HCT116 (cell line): ENCODE measurements around the gene PEDS1.

ENCODE experiments used
- CEBPB ChIP-seq: IDR thresholded peaks from 2 replicates; pipeline ENCODE4 v1.6.1; 2012; ENCODE audit warnings: low read depth
- EZH2 ChIP-seq: fragments of 200-600 bp; sonication (generic); IDR thresholded peaks from 2 replicates; pipeline ENCODE4 v1.6.1; 2017; ENCODE audit warnings: antibody characterized with exemption, mixed run types
- TF ChIP-seq, protein P1 (sequence below), 3 experiments: fragments of 200-600 bp in 1 of 3; sonication (generic) in 1 of 3; IDR thresholded peaks in 2 of 3; conservative IDR thresholded peaks in 1 of 3; 2 replicates each; pipeline ENCODE4 v1.5.1; 2012 to 2017; ENCODE audit warnings: low read depth in 2 of 3, low read length in 2 of 3, antibody characterized with exemption in 1 of 3, borderline replicate concordance in 1 of 3, control low read depth in 1 of 3, mild to moderate bottlenecking in 1 of 3, mixed read lengths in 1 of 3, mixed run types in 1 of 3, moderate library complexity in 1 of 3; ENCODE audit not compliant: insufficient read depth in 1 of 3

DNA sequence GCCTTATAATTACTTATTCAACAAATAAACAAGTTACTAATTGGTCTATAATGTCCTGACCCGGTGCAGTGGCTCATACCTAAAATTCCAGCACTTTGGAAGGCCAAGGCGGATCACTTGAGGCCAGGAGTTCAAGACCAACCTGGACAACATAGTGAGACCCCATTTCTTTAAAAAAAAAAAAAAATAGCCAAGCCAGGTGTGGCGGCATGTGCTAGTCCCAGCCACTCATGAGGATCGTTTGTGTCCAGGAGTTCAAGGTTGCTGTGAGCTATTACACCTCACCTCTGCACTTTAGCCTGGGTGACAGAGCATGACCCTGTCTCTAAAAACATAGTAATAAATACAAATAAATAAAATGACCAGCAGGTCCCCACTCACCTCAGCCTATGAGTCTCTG, 30.8 kb downstream of the PEDS1 start:
- TF ChIP-seq CEBPB (no peak), EZH2 (no peak)
- TF ChIP-seq, protein P1, sequence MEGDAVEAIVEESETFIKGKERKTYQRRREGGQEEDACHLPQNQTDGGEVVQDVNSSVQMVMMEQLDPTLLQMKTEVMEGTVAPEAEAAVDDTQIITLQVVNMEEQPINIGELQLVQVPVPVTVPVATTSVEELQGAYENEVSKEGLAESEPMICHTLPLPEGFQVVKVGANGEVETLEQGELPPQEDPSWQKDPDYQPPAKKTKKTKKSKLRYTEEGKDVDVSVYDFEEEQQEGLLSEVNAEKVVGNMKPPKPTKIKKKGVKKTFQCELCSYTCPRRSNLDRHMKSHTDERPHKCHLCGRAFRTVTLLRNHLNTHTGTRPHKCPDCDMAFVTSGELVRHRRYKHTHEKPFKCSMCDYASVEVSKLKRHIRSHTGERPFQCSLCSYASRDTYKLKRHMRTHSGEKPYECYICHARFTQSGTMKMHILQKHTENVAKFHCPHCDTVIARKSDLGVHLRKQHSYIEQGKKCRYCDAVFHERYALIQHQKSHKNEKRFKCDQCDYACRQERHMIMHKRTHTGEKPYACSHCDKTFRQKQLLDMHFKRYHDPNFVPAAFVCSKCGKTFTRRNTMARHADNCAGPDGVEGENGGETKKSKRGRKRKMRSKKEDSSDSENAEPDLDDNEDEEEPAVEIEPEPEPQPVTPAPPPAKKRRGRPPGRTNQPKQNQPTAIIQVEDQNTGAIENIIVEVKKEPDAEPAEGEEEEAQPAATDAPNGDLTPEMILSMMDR (IDR thresholded peaks at IDR 0.05 in 2 of 3, conservative IDR thresholded peaks at IDR 0.05 in 1 of 3; ENCODE audit: borderline replicate concordance in 1 of 3, insufficient read depth in 1 of 3, low read depth in 2 of 3, low read length in 2 of 3) = no peak
